Hepatocyte (in vitro differentiated cells): ENCODE results near the gene SLCO1B3. TPM values are rescaled to one million over a fixed set of nuclear protein-coding genes. Genes with fewer than 3 reads are reported as not detected.

Experiments used
- DNase-seq: peaks from one replicate; pipeline ENCODE4 v3.0.0-alpha.2; 2016; ENCODE audit warnings: low spot score
- H2AFZ ChIP-seq: fragments of 200-600 bp; sonication (generic); 2 replicates; pipeline ENCODE4 v1.6.0; 2016; ENCODE audit warnings: antibody characterized with exemption, mild to moderate bottlenecking
- H3K27ac ChIP-seq: fragments of 200-600 bp; sonication (generic); 2 replicates; pipeline ENCODE4 v1.5.1; 2016; ENCODE audit warnings: mild to moderate bottlenecking
- H3K27me3 ChIP-seq: fragments of 200-600 bp; sonication (generic); 2 replicates; pipeline ENCODE4 v1.6.1; 2016
- H3K36me3 ChIP-seq: fragments of 200-600 bp; sonication (generic); replicated peaks from 2 replicates; pipeline ENCODE4 v1.5.1; 2016; ENCODE audit warnings: low read depth; ENCODE audit not compliant: insufficient read depth
- H3K4me1 ChIP-seq: fragments of 200-600 bp; sonication (generic); 2 replicates; pipeline ENCODE4 v1.5.1; 2016; ENCODE audit warnings: mild to moderate bottlenecking, moderate library complexity; ENCODE audit not compliant: insufficient read depth
- H3K4me2 ChIP-seq: fragments of 200-600 bp; sonication (generic); 2 replicates; pipeline ENCODE4 v1.6.0; 2016
- H3K4me3 ChIP-seq: fragments of 200-600 bp; sonication (generic); 2 replicates; pipeline ENCODE4 v1.5.1; 2016; ENCODE audit warnings: mild to moderate bottlenecking
- H3K79me2 ChIP-seq: fragments of 200-600 bp; sonication (generic); 2 replicates; pipeline ENCODE4 v1.6.0; 2017; ENCODE audit warnings: mild to moderate bottlenecking
- H3K9me2 ChIP-seq: fragments of 200-600 bp; sonication (generic); replicated peaks from 2 replicates; pipeline ENCODE4 v1.6.0; 2017; ENCODE audit warnings: mild to moderate bottlenecking; ENCODE audit not compliant: insufficient read depth
- H3K9me3 ChIP-seq: fragments of 200-600 bp; sonication (generic); 2 replicates; pipeline ENCODE4 v1.5.1; 2016; ENCODE audit warnings: low read depth, mild to moderate bottlenecking
- H4K20me1 ChIP-seq: fragments of 200-600 bp; sonication (generic); 2 replicates; pipeline ENCODE4 v1.6.0; 2016; ENCODE audit warnings: mild to moderate bottlenecking; ENCODE audit not compliant: insufficient read depth, poor library complexity, severe bottlenecking
- CTCF ChIP-seq: fragments of 200-600 bp; sonication (generic); IDR thresholded peaks from 2 replicates; pipeline ENCODE4 v1.5.1; 2016; ENCODE audit warnings: antibody characterized with exemption, mild to moderate bottlenecking; ENCODE audit not compliant: poor library complexity
- EZH2 ChIP-seq: fragments of 200-600 bp; sonication (generic); IDR thresholded peaks from 2 replicates; pipeline ENCODE4 v1.6.1; 2016; ENCODE audit warnings: antibody characterized with exemption, mild to moderate bottlenecking, borderline replicate concordance
- EZH2phosphoT487 ChIP-seq: fragments of 200-600 bp; sonication (generic); IDR thresholded peaks from one replicate; pipeline ENCODE4 v1.6.1; 2018; ENCODE audit warnings: antibody characterized with exemption, mild to moderate bottlenecking, low read depth, moderate library complexity; ENCODE audit not compliant: unreplicated experiment, severe bottlenecking
- WGBS: methylation state at CpG from one replicate; pipeline ENCODE4 v1.1.6; 2016; ENCODE audit warnings: low lambda C conversion rate; ENCODE audit errors: missing lambda C conversion rate; 5-methylcytosine and 5-hydroxymethylcytosine counted together
- polyA plus RNA-seq: library from polyadenylated mRNA; unstranded; fragments of >200 nt; fragmentation: Nextera tagmentation; extraction: Ambion mirVana; gene quantifications from 2 replicates; pipeline ENCODE4 v1.2.1, GENCODE V29; 2016
- total RNA-seq: library from RNA; depleted of rRNA; stranded (reverse); fragments of >200 nt; gene quantifications from 2 replicates; pipeline ENCODE4 v1.2.3, GENCODE V29; 2014

Gene SLCO1B3
- total and polyA plus RNA-seq, 2 experiments from 2014 or later, result 0.17 to 1.9 TPM

DNA sequence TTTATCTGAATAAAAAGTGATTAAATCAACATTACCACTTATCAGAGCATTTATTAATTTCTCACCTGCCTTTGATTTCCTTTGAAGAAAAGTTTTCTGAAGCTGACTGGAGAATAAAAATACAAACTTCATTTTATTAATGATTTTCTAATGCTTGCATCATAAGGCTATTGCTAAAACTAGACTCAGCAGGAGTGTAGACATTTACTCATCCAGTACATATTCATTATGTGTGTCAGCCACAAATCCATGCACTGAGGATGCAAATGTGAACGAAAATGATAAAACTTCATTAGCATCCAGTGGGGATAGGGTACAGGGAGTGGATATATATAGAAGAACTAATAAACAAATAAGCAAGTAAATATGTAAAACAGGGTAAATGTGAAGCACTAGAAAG, 74.6 kb downstream of the SLCO1B3 start:
- no peak overlapping the region for H3K27ac ChIP-seq
- no peaks in the 10 kb centered on the region for H3K4me1 ChIP-seq
- no peak overlapping the region for H3K4me2 ChIP-seq
- H3K9me2 ChIP-seq, result no peaks in the 10 kb centered on the region
- H3K79me2 ChIP-seq, result no peaks in the 10 kb centered on the region
- DNase-seq, result no peak
- H3K27me3 ChIP-seq, result no peaks in the 10 kb centered on the region
- H3K36me3 ChIP-seq, result no peaks in the 10 kb centered on the region
- no peak overlapping the region for H3K4me3 ChIP-seq
- TF ChIP-seq CTCF (no peak), EZH2 (no peak), EZH2phosphoT487 (no peak)
- no peaks in the 10 kb centered on the region for H3K9me3 ChIP-seq
- 83% methylated on average over 1 of the region's 1 CpG for WGBS
- no peaks in the 10 kb centered on the region for H4K20me1 ChIP-seq
- H2AFZ ChIP-seq, result no peak overlapping the region

- no peaks in the 10 kb centered on the region for H3K79me2 ChIP-seq
- no peaks in the 10 kb centered on the region for H3K27me3 ChIP-seq
- no peak overlapping the region for H3K27ac ChIP-seq
- H3K36me3 ChIP-seq, result no peaks in the 10 kb centered on the region
- no peak overlapping the region for H2AFZ ChIP-seq
- TF ChIP-seq CTCF (no peak), EZH2phosphoT487 (no peak), EZH2 (no peak)
- H4K20me1 ChIP-seq, result no peaks in the 10 kb centered on the region
- no peak overlapping the region for H3K4me2 ChIP-seq
- no peaks in the 10 kb centered on the region for H3K9me2 ChIP-seq
- WGBS, result 75% methylated on average over 2 of the region's 2 CpGs
- DNase-seq, result no peak
- H3K4me3 ChIP-seq, result no peak overlapping the region
- H3K4me1 ChIP-seq, result no peaks in the 10 kb centered on the region
- H3K9me3 ChIP-seq, result no peaks in the 10 kb centered on the region
Measured at GRCh38 chr12:20885552-20885951, 75.0 kb downstream of the SLCO1B3 start.

GRCh38 chr12:20917269-20917668, 106.8 kb downstream of the SLCO1B3 start:
- WGBS, result 77% methylated on average over 6 of the region's 6 CpGs
- H3K27me3 ChIP-seq, result no peaks in the 10 kb centered on the region
- H3K79me2 ChIP-seq, result no peaks in the 10 kb centered on the region
- no peaks in the 10 kb centered on the region for H3K9me3 ChIP-seq
- no peak overlapping the region for H3K4me3 ChIP-seq
- H3K4me1 ChIP-seq, result no peaks in the 10 kb centered on the region
- H3K36me3 ChIP-seq, result no peaks in the 10 kb centered on the region
- H3K27ac ChIP-seq, result no peak overlapping the region
- DNase-seq, result no peak
- no peak for TF ChIP-seq EZH2
- TF ChIP-seq EZH2phosphoT487, result no peak
- no peak for TF ChIP-seq CTCF
- no peaks in the 10 kb centered on the region for H3K9me2 ChIP-seq
- H3K4me2 ChIP-seq, result no peak overlapping the region
- no peaks in the 10 kb centered on the region for H4K20me1 ChIP-seq
- H2AFZ ChIP-seq, result no peak overlapping the region

DNA sequence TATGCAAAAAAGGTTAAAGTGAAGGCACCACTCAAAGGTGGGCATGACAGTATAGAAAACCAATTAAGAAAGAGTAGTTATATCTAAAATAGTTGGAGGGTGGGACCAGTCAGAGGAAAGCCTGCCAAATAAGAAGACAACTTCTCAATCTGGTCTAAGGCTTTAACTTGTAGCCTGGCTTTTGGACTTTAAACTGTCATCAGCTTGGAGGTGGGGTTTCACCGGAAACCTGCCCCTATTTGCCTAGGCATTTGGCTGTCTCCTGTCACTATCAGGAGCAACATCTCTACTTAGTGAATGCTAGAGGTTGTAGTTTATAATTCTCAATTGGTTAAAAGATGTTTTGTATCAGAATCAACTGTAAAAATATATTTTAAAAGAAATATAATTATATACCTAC, 107.3 kb downstream of the SLCO1B3 start:
- Histone ChIP-seq H4K20me1 (no peaks in the 10 kb centered on the region), H2AFZ (no peak overlapping the region), H3K9me3 (no peaks in the 10 kb centered on the region), H3K79me2 (no peaks in the 10 kb centered on the region), H3K9me2 (no peaks in the 10 kb centered on the region), H3K4me2 (no peak overlapping the region), H3K36me3 (no peaks in the 10 kb centered on the region), H3K4me1 (no peaks in the 10 kb centered on the region), H3K4me3 (no peak overlapping the region), H3K27ac (no peak overlapping the region), H3K27me3 (no peaks in the 10 kb centered on the region)
- 93% methylated on average over 1 of the region's 1 CpG for WGBS
- DNase-seq, result no peak
- no peak for TF ChIP-seq CTCF
- no peak for TF ChIP-seq EZH2
